ENCODE results near the gene ABCB6. TPM values are rescaled to one million over a fixed set of nuclear protein-coding genes. Genes with fewer than 3 reads are reported as not detected.

ABCB6 gene
- total RNA-seq, 1 donor from 2014 or later: 18.2 TPM

DNA sequence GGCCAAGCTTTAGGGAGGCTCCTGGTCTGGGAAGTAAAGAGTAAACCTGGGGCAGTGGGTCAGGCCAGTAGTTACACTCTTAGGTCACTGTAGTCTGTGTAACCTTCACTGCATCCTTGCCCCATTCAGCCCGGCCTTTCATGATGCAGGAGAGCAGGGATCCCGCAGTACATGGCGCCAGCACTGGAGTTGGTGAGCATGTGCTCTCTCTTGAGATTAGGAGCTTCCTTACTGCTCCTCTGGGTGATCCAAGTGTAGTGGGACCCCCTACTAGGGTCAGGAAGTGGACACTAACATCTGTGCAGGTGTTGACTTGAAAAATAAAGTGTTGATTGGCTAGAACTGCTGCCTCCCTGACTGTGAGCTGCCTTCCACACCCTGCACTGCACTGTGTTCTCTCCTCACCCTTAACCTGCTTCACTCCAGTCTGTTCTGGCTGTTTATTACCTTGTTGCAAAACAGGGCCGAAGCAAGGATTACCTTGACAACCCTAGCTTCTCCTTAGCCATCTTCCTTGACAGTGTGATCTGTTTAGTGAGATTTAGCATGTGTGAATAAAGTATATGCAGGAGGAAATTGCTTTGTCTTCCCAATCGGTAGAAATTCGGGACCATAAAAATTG, 35.5 kb downstream of the ABCB6 start:
- DNase-seq: no peak

DNA sequence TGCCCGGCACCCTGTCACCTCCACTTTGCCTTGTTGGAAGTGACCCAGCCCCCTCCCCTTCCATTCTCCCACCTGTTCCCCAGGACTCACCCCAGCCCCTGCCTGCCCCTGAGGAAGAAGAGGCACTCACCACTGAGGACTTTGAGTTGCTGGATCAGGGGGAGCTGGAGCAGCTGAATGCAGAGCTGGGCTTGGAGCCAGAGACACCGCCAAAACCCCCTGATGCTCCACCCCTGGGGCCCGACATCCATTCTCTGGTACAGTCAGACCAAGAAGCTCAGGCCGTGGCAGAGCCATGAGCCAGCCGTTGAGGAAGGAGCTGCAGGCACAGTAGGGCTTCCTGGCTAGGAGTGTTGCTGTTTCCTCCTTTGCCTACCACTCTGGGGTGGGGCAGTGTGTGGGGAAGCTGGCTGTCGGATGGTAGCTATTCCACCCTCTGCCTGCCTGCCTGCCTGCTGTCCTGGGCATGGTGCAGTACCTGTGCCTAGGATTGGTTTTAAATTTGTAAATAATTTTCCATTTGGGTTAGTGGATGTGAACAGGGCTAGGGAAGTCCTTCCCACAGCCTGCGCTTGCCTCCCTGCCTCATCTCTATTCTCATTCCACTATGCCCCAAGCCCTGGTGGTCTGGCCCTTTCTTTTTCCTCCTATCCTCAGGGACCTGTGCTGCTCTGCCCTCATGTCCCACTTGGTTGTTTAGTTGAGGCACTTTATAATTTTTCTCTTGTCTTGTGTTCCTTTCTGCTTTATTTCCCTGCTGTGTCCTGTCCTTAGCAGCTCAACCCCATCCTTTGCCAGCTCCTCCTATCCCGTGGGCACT, 36.2 kb downstream of the ABCB6 start:
- H3K27me3 ChIP-seq: no peaks in the 10 kb centered on the region
- TF ChIP-seq, protein P1, sequence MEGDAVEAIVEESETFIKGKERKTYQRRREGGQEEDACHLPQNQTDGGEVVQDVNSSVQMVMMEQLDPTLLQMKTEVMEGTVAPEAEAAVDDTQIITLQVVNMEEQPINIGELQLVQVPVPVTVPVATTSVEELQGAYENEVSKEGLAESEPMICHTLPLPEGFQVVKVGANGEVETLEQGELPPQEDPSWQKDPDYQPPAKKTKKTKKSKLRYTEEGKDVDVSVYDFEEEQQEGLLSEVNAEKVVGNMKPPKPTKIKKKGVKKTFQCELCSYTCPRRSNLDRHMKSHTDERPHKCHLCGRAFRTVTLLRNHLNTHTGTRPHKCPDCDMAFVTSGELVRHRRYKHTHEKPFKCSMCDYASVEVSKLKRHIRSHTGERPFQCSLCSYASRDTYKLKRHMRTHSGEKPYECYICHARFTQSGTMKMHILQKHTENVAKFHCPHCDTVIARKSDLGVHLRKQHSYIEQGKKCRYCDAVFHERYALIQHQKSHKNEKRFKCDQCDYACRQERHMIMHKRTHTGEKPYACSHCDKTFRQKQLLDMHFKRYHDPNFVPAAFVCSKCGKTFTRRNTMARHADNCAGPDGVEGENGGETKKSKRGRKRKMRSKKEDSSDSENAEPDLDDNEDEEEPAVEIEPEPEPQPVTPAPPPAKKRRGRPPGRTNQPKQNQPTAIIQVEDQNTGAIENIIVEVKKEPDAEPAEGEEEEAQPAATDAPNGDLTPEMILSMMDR (IDR thresholded peaks at IDR 0.05): no peak
- DNase-seq: no peak
- H3K4me1 ChIP-seq: peaks cover 13% of the 10 kb centered on the region
- no peaks in the 10 kb centered on the region for H3K9me3 ChIP-seq
- H3K27ac ChIP-seq: no peak overlapping the region
- ATAC-seq: peak; percentile 7
- intact Hi-C loops (cut with DNase I): no loop called here
- H3K4me3 ChIP-seq: no peak overlapping the region
- H3K36me3 ChIP-seq: peaks cover 62% of the 10 kb centered on the region

More for the DNA sequence above, 35.5 kb downstream of the ABCB6 start:
- Histone ChIP-seq H3K4me1 (peaks cover 13% of the 10 kb centered on the region), H3K36me3 (peaks cover 62% of the 10 kb centered on the region), H3K9me3 (no peaks in the 10 kb centered on the region), H3K27ac (no peak overlapping the region), H3K4me3 (no peak overlapping the region), H3K27me3 (no peaks in the 10 kb centered on the region)
- intact Hi-C loops (cut with DNase I): no loop called here
- ATAC-seq: no peak
- TF ChIP-seq, protein P1 (IDR thresholded peaks at IDR 0.05): no peak

DNA sequence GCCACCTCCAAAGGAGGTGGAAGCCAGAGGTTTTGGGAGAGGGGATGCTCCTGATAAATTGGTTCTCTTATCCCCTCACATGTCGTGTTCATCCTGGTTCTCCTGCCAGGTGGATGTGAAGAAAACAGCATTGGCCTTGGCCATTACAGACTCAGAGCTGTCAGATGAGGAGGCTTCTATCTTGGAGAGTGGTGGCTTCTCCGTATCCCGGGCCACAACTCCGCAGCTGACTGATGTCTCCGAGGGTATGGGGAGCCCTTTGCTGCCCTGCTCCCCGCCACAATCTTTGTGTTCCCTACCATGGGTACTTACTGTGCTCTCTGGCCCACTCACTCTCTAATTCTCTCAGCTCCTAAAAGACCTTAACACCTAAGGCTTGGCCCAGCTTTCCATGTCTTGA, 37.2 kb downstream of the ABCB6 start:
- no peak for DNase-seq
- H3K4me3 ChIP-seq: no peak overlapping the region
- no peaks in the 10 kb centered on the region for H3K27me3 ChIP-seq
- H3K27ac ChIP-seq: no peak overlapping the region
- H3K9me3 ChIP-seq: no peaks in the 10 kb centered on the region
- peaks cover 62% of the 10 kb centered on the region for H3K36me3 ChIP-seq
- intact Hi-C loops (cut with DNase I): no loop called here
- TF ChIP-seq, protein P1 (IDR thresholded peaks at IDR 0.05): no peak
- peaks cover 13% of the 10 kb centered on the region for H3K4me1 ChIP-seq
- ATAC-seq: no peak

DNA sequence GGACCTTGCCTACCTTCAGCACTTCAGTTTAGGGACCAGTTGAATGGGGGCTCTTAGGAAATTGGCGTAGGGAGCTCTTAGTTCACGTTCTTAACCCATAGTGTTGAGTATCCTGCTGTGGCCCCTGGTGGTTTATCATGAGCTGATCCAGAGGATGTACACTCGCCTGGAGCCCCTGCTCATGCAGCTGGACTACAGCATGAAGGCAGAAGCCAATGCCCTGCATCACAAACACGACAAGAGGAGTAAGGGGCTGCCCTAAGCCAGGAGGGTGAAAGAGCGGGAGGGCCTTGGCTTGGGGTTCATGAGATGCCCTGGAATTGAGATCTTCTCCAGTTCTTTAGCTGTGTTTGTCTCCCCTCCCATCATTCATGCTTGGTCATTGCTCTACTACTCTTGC, 37.8 kb downstream of the ABCB6 start:
- no peaks in the 10 kb centered on the region for H3K9me3 ChIP-seq
- no peak overlapping the region for H3K27ac ChIP-seq
- no peak overlapping the region for H3K4me3 ChIP-seq
- TF ChIP-seq, protein P1 (IDR thresholded peaks at IDR 0.05): no peak
- peaks cover 15% of the 10 kb centered on the region for H3K4me1 ChIP-seq
- no peak for DNase-seq
- no peaks in the 10 kb centered on the region for H3K27me3 ChIP-seq
- no peak for ATAC-seq
- intact Hi-C loops (cut with DNase I): no loop called here
- H3K36me3 ChIP-seq: peaks cover 62% of the 10 kb centered on the region

DNA sequence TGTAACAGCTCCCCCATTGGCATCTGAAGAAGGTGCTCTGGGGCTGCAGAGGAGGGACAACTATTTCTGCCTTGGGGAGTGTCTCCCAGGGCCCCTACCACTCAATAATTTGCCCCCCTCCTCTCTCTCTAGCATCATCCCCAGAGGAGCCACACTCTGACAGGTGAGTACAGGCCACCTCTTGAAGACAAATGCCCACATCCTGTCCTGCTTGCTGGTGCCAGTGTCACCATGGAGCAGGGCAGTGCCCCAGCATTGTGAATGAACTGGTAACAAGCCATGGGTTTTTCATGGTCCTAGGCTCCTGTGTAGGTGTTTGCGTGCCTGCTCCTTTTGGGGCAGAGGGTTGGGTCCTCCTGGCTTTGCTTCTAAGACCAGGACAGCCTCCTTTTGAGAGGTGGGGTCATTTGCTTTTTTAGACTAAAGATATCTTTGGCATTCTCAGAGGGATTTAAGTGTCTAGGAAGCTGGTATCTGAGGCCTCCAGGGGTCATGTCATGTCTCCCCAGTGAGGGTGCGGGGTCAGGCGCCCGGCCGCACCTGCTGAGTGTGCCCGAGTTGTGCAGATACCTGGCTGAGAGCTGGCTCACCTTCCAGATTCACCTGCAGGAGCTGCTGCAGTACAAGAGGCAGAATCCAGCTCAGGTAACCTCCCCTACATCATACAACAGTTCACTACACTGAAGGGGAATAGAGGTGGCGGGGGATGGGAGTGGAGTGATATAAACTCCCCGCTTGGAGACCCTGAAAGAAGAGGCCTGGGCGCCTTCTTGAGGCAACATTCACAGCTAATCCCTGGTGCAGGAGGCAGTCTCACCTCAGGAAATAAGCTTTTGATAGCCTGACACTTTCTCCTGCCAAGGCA, 38.9 kb downstream of the ABCB6 start:
- peaks cover 26% of the 10 kb centered on the region for H3K4me1 ChIP-seq
- DNase-seq: no peak
- intact Hi-C loops (cut with DNase I): loop anchor here (10.0 kb wide), 1 partner anchor 45 kb away; the partner anchor contains the start of genes ANKZF1 and ATG9A
- TF ChIP-seq, protein P1 (IDR thresholded peaks at IDR 0.05): no peak
- ATAC-seq: no peak
- H3K27ac ChIP-seq: no peak overlapping the region
- H3K27me3 ChIP-seq: no peaks in the 10 kb centered on the region
- peak overlapping the region; percentile 73 for H3K4me3 ChIP-seq
- H3K9me3 ChIP-seq: no peaks in the 10 kb centered on the region
- H3K36me3 ChIP-seq: peaks cover 62% of the 10 kb centered on the region

All from upper lobe of right lung (tissue), 1 donor.